ENCODE data around the gene CCBE1. TPM values are rescaled to one million over a fixed set of nuclear protein-coding genes. Genes with fewer than 3 reads are reported as not detected.

CCBE1 gene
- total RNA-seq, 2 experiments from 2014 or later = not detected

GRCh38 chr18:59694824-59695223 lies 2.4 kb downstream of the CCBE1 start:
- H3K4me1 Mint-ChIP-seq (ENCODE audit: low read depth) = peaks cover 7% of the 10 kb centered on the region
- CTCF ChIA-PET = no interaction called here
- peaks cover 61% of the 10 kb centered on the region for H3K27me3 Mint-ChIP-seq (ENCODE audit: low read depth)
- H3K36me3 Mint-ChIP-seq (ENCODE audit: low read depth) = no peaks in the 10 kb centered on the region
- no peak for DNase-seq
- ATAC-seq = no peak
- no peak overlapping the region for H3K27ac Mint-ChIP-seq
- H3K4me3 Mint-ChIP-seq = no peak overlapping the region
- POLR2A ChIA-PET = no interaction called here
- H3K9me3 Mint-ChIP-seq (ENCODE audit: insufficient read depth) = no peaks in the 10 kb centered on the region

- ATAC-seq = no peak
- H3K9me3 Mint-ChIP-seq (ENCODE audit: insufficient read depth) = no peaks in the 10 kb centered on the region
- H3K36me3 Mint-ChIP-seq (ENCODE audit: low read depth) = no peaks in the 10 kb centered on the region
- POLR2A ChIA-PET = no interaction called here
- H3K4me1 Mint-ChIP-seq (ENCODE audit: low read depth) = no peaks in the 10 kb centered on the region
- CTCF ChIA-PET = no interaction called here
- no peak overlapping the region for H3K4me3 Mint-ChIP-seq
- peaks cover 42% of the 10 kb centered on the region for H3K27me3 Mint-ChIP-seq (ENCODE audit: low read depth)
- no peak for DNase-seq
- H3K27ac Mint-ChIP-seq = no peak overlapping the region
Measured at GRCh38 chr18:59691996-59692395, 5.2 kb downstream of the CCBE1 start.

- ATAC-seq = no peak
Measured at GRCh38 chr18:59690996-59691395, 6.2 kb downstream of the CCBE1 start.

GRCh38 chr18:59690186-59690982 lies 6.8 kb downstream of the CCBE1 start:
- H3K27ac Mint-ChIP-seq = no peak overlapping the region
- DNase-seq = no peak
- H3K36me3 Mint-ChIP-seq (ENCODE audit: low read depth) = no peaks in the 10 kb centered on the region
- ChIA-PET CTCF (interaction anchor here (1.1 kb wide), 1 partner anchor 133 kb away, joined by 3 read pairs; no protein-coding TSS in a partner anchor), POLR2A (no interaction called here)
- no peak overlapping the region for H3K4me3 Mint-ChIP-seq
- no peaks in the 10 kb centered on the region for H3K9me3 Mint-ChIP-seq (ENCODE audit: insufficient read depth)
- H3K27me3 Mint-ChIP-seq (ENCODE audit: low read depth) = peaks cover 30% of the 10 kb centered on the region
- no peak for ATAC-seq
- no peaks in the 10 kb centered on the region for H3K4me1 Mint-ChIP-seq (ENCODE audit: low read depth)

More at GRCh38 chr18:59690996-59691395, 6.2 kb downstream of the CCBE1 start:
- Mint-ChIP-seq H3K4me1 (ENCODE audit: low read depth) (no peaks in the 10 kb centered on the region), H3K4me3 (no peak overlapping the region), H3K27ac (no peak overlapping the region), H3K36me3 (ENCODE audit: low read depth) (no peaks in the 10 kb centered on the region), H3K9me3 (ENCODE audit: insufficient read depth) (no peaks in the 10 kb centered on the region), H3K27me3 (ENCODE audit: low read depth) (peaks cover 36% of the 10 kb centered on the region)
- no peak for DNase-seq
- ChIA-PET POLR2A (no interaction called here), CTCF (no interaction called here)

GRCh38 chr18:59689756-59690155 lies 7.5 kb downstream of the CCBE1 start:
- POLR2A ChIA-PET = no interaction called here
- CTCF ChIA-PET = interaction anchor here (1.1 kb wide), 1 partner anchor 134 kb away, joined by 3 read pairs; no protein-coding TSS in a partner anchor
- H3K27ac Mint-ChIP-seq = no peak overlapping the region

GRCh38 chr18:59686260-59686659 lies 11.0 kb downstream of the CCBE1 start:
- Mint-ChIP-seq H3K9me3 (ENCODE audit: insufficient read depth) (no peaks in the 10 kb centered on the region), H3K4me3 (no peak overlapping the region), H3K4me1 (ENCODE audit: low read depth) (no peaks in the 10 kb centered on the region), H3K27me3 (ENCODE audit: low read depth) (peaks cover 11% of the 10 kb centered on the region), H3K36me3 (ENCODE audit: low read depth) (no peaks in the 10 kb centered on the region), H3K27ac (no peak overlapping the region)
- ATAC-seq (no peak), DNase-seq (no peak)
- ChIA-PET POLR2A (no interaction called here), CTCF (interaction anchor here (1.1 to 3.2 kb wide), 2 partner anchors 11 to 137 kb away, joined by 3 to 15 read pairs; partner anchors contain the start of gene CCBE1)

More at GRCh38 chr18:59689756-59690155, 7.5 kb downstream of the CCBE1 start:
- Mint-ChIP-seq H3K27me3 (ENCODE audit: low read depth) (peaks cover 25% of the 10 kb centered on the region), H3K4me3 (no peak overlapping the region), H3K4me1 (ENCODE audit: low read depth) (no peaks in the 10 kb centered on the region), H3K36me3 (ENCODE audit: low read depth) (no peaks in the 10 kb centered on the region), H3K9me3 (ENCODE audit: insufficient read depth) (no peaks in the 10 kb centered on the region)
- ATAC-seq (no peak), DNase-seq (no peak)

- no peaks in the 10 kb centered on the region for H3K4me1 Mint-ChIP-seq (ENCODE audit: low read depth)
- ATAC-seq = no peak
- no peak for DNase-seq
- H3K9me3 Mint-ChIP-seq (ENCODE audit: insufficient read depth) = no peaks in the 10 kb centered on the region
- H3K27me3 Mint-ChIP-seq (ENCODE audit: low read depth) = peaks cover 6% of the 10 kb centered on the region
- POLR2A ChIA-PET = no interaction called here
- CTCF ChIA-PET = interaction anchor here (0.6 kb wide), 1 partner anchor 11 kb away, joined by 3 read pairs; the partner anchor contains the start of gene CCBE1
- no peak overlapping the region for H3K27ac Mint-ChIP-seq
- H3K36me3 Mint-ChIP-seq (ENCODE audit: low read depth) = no peaks in the 10 kb centered on the region
- H3K4me3 Mint-ChIP-seq = no peak overlapping the region
Measured at GRCh38 chr18:59685501-59685900, 11.7 kb downstream of the CCBE1 start.

GRCh38 chr18:59684777-59685176 lies 12.4 kb downstream of the CCBE1 start:
- POLR2A ChIA-PET = no interaction called here
- H3K27ac Mint-ChIP-seq = no peak overlapping the region
- H3K4me3 Mint-ChIP-seq = no peak overlapping the region
- no peaks in the 10 kb centered on the region for H3K4me1 Mint-ChIP-seq (ENCODE audit: low read depth)
- ATAC-seq (no peak), DNase-seq (no peak)
- CTCF ChIA-PET = no interaction called here
- no peaks in the 10 kb centered on the region for H3K36me3 Mint-ChIP-seq (ENCODE audit: low read depth)
- peaks cover 2% of the 10 kb centered on the region for H3K27me3 Mint-ChIP-seq (ENCODE audit: low read depth)
- H3K9me3 Mint-ChIP-seq (ENCODE audit: insufficient read depth) = no peaks in the 10 kb centered on the region

- no peak overlapping the region for H3K27ac Mint-ChIP-seq
- DNase-seq (no peak), ATAC-seq (no peak)
- no peaks in the 10 kb centered on the region for H3K9me3 Mint-ChIP-seq (ENCODE audit: insufficient read depth)
- ChIA-PET CTCF (interaction anchor here (1.0 kb wide), 1 partner anchor 15 kb away, joined by 3 read pairs; the partner anchor contains the start of gene CCBE1), POLR2A (no interaction called here)
- H3K36me3 Mint-ChIP-seq (ENCODE audit: low read depth) = no peaks in the 10 kb centered on the region
- H3K27me3 Mint-ChIP-seq (ENCODE audit: low read depth) = peaks cover 2% of the 10 kb centered on the region
- H3K4me3 Mint-ChIP-seq = no peak overlapping the region
- H3K4me1 Mint-ChIP-seq (ENCODE audit: low read depth) = no peaks in the 10 kb centered on the region
Measured at GRCh38 chr18:59681521-59682004, 15.7 kb downstream of the CCBE1 start.

GRCh38 chr18:59681051-59681450 lies 16.2 kb downstream of the CCBE1 start:
- POLR2A ChIA-PET = no interaction called here
- Mint-ChIP-seq H3K9me3 (ENCODE audit: insufficient read depth) (no peaks in the 10 kb centered on the region), H3K4me1 (ENCODE audit: low read depth) (no peaks in the 10 kb centered on the region), H3K27me3 (ENCODE audit: low read depth) (peaks cover 2% of the 10 kb centered on the region), H3K27ac (no peak overlapping the region), H3K4me3 (no peak overlapping the region), H3K36me3 (ENCODE audit: low read depth) (no peaks in the 10 kb centered on the region)
- DNase-seq = no peak
- CTCF ChIA-PET = interaction anchor here (1.0 kb wide), 1 partner anchor 16 kb away, joined by 3 read pairs; the partner anchor contains the start of gene CCBE1
- ATAC-seq = no peak

- Mint-ChIP-seq H3K27ac (no peak overlapping the region), H3K4me1 (ENCODE audit: low read depth) (no peaks in the 10 kb centered on the region), H3K36me3 (ENCODE audit: low read depth) (no peaks in the 10 kb centered on the region), H3K27me3 (ENCODE audit: low read depth) (peaks cover 2% of the 10 kb centered on the region), H3K9me3 (ENCODE audit: insufficient read depth) (no peaks in the 10 kb centered on the region), H3K4me3 (no peak overlapping the region)
- CTCF ChIA-PET = no interaction called here
- POLR2A ChIA-PET = no interaction called here
- ATAC-seq (no peak), DNase-seq (no peak)
Measured at GRCh38 chr18:59675346-59675745, 21.9 kb downstream of the CCBE1 start.

GRCh38 chr18:59674903-59675270 lies 22.3 kb downstream of the CCBE1 start:
- Mint-ChIP-seq H3K4me1 (ENCODE audit: low read depth) (no peaks in the 10 kb centered on the region), H3K27ac (no peak overlapping the region), H3K4me3 (no peak overlapping the region), H3K27me3 (ENCODE audit: low read depth) (peaks cover 2% of the 10 kb centered on the region), H3K9me3 (ENCODE audit: insufficient read depth) (no peaks in the 10 kb centered on the region), H3K36me3 (ENCODE audit: low read depth) (no peaks in the 10 kb centered on the region)
- CTCF ChIA-PET = no interaction called here
- POLR2A ChIA-PET = no interaction called here
- DNase-seq = no peak
- ATAC-seq = no peak
